NCI-H2171 treated with DMSO at 0.1 percent for 48 hours (cell line): Measurements from ENCODE around the gene KNSTRN.

Experiments used
- DNase-seq: peaks from one replicate; lab custom pipeline; 2025; lab: John Stamatoyannopoulos, UW

The KNSTRN gene, protein sequence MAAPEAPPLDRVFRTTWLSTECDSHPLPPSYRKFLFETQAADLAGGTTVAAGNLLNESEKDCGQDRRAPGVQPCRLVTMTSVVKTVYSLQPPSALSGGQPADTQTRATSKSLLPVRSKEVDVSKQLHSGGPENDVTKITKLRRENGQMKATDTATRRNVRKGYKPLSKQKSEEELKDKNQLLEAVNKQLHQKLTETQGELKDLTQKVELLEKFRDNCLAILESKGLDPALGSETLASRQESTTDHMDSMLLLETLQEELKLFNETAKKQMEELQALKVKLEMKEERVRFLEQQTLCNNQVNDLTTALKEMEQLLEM

DNA sequence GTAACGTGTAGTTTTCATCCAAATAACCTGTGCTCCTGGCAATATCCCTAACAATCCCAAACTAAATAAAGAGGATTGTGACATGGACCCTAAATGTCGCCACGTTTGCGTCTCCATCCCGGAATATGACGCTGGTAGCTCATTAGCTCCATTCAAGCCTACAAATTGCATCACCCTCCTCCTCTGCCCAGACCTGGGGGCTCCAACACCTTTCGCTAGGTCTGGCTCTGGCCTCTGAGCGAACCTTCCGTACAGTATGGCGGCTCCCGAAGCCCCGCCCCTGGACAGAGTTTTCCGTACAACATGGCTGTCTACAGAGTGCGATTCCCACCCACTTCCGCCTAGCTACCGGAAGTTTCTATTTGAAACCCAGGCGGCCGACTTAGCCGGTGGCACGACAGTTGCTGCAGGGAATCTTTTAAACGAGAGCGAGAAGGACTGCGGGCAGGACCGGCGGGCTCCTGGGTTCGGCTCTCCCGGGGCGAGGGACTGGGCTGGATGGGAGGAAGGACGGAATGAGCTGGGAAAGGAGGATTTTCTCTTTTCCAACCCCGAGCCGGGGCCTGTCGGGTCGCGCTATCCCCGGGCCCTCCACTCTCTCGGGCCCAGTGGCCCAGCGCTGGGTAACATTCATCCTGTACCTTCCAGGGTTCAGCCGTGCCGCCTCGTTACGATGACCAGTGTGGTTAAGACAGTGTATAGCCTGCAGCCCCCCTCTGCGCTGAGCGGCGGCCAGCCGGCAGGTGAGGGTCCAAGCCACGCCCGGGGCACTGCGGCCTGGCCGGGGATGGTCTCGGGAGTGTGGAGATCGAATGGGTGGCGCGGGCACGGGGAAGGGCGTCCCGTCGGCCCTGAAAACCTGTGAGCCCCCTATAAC is at the start of gene KNSTRN:
Gene KNSTRN, plus strand, starts transcription at position 142 of the 877 bp plus-strand sequence. Its CDS starts 115 bp downstream, at position 257.
- peak; percentile 95 for DNase-seq

DNA sequence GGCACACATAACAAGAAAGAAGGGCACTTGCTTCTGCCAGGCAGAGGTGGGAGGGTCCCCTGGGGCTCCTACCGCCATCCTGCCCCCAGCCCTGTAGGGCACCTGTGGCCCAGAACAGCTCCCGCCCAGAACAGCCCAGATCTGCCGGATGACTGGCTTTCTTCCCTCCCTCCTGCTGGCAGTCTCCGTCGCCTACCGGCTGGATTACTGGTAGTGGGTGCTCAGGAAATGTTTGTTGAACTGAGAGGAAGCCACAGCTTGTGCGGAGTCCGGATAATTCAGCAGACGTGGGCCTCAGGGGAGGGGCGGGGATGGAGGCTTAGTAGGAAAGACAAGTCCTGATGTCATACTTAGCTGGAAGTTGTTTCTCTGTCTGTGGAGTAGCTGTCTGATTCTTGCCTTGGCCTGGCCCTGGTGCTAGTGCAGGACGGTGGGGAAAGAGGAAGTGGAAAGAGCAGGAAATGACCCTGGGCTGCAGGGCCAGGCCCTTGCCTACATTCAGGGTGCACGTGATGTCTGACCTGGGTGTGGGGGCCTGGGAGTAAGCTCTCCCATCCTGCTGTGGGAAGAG is 48.5 kb upstream of the KNSTRN start:
- DNase-seq = peak; percentile 92

DNA sequence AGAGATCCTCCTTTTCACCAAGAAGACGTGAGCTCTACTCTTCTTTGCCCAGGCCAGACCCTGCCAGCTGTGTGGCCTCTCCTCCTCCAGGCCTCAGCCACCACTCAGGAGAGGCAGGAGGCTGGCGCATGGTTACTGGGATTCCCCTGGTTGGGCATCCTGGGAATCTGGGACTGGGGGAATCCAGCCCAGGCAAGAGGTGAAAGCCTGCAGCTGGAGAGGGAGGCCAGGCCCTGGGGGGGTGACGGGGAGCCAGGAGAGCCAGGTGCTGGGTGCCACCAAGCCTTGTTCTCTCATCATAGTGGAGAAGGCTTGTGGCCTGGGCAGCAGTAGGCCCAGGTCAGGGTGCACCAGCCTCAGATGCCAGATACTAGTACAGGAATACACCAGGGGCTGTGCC is 48.0 kb upstream of the KNSTRN start:
- no peak for DNase-seq

DNA sequence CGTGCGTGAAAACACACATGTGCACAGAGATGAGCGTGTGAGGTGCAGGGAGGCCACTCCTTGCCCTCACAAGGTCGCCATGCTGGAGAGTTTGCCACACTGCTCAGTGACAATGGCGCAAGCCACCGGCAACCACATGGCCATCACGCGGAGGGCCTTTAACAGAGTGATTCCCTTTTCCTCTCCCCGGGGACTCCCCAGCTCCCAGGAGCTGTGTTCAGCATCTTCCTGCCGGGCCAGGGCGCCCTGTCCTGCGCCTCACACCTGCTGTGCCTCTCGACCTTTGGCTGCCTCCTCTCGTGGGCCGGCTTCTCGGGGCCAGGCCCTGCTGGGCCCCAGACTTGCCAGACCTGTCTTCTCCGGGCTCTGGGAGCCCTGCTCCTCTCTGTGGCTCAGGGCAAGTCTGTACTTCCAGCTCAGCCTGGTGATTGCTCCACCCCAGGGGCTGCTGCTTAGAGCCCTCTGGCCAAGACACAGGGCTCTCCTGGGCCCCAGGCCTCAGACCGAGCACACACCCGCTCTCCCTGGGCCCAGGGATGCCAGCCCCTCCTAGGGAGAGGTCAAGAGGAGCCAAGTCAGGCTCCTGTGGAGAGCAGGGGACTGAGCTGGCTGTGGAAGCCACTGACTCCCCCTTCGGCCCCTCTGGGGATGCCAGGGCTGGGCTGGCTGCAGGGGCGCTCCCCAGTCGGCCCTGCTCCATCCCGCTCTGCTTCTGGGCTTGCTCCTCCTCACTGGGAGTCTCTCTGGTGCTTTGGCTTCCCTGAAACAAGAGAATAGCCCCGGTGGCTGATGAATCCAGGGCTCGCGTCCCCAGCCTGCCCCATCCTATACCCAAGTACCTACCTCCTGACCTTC is 47.4 kb upstream of the KNSTRN start:
- DNase-seq = no peak

DNA sequence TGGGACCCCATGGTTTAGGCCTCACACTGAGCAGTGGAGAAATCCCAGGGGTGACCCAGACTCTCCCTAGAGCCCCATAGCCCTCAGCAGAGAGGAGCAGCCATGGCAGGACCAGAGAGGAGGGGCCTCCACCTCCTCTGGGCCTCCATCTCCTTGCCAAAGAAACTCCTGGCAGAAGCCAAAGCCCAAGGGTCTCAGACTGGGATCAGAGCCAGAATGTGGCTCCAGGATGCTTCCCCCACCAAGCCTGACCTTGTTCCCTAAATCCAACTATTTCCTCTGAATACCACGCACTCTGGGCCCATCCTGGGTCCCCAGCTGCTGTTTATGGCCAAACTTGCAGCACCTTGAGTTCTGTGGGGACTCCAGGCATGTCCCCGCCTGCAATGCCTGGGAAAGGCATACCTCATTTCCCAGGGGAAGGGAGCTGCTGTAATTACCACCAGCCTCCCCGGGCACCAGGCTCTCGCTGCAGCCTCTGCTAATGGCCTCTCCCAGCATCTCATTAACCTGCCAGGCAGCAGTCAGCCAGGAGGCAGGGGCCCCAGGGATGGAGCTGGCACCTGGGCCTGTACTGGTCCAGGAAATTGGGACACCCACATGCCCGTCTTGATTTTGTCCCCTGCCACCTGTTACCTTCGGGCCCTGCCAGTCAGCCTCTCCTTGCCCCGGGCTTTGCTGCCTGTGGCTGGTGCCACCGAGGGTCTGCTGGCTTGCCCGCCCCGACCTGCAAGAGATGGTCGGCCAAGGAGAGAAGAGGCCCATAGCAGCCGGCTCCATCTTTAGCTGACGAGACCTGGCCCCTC is 46.4 kb upstream of the KNSTRN start:
- DNase-seq = peak; percentile 97

DNA sequence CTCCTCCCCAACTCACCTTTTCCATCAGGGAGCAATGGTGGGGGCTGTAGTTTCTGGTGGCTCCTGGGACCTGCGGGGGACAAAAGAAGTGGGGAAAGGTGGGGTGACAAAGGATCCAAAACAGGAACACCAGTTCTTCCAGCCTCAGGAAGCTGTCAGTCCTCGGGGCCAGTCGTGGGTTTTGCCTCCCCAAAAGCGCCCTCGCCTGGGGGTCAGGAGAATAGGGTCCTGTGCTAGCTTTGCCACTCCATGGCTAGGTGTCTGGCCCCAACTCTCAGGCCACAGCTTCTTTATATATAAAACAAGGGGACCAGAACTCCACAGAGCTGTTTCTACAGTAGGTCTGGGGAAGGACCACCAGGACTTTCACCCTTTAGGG is 45.8 kb upstream of the KNSTRN start:
- no peak for DNase-seq

DNA sequence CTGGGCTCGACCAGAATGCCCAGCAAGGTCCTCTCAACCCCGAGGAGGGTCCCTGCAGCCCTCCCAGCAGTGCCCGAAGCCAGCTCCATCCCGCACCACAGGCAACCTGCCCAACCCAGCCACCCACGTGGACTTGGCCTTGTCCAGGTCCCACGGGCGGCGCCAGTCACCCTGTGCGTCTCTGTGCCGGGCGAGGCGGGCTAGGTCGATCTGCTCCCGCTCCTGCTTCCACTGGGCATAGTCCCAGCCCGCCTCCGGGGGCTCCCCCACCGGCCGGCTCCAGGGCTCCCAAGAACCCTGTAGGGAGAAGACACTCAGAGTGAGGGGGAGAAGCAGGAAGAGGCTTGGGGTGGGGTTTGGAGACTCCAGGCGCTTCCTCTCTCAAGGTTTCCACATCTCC is 44.9 kb upstream of the KNSTRN start:
- DNase-seq = no peak

DNA sequence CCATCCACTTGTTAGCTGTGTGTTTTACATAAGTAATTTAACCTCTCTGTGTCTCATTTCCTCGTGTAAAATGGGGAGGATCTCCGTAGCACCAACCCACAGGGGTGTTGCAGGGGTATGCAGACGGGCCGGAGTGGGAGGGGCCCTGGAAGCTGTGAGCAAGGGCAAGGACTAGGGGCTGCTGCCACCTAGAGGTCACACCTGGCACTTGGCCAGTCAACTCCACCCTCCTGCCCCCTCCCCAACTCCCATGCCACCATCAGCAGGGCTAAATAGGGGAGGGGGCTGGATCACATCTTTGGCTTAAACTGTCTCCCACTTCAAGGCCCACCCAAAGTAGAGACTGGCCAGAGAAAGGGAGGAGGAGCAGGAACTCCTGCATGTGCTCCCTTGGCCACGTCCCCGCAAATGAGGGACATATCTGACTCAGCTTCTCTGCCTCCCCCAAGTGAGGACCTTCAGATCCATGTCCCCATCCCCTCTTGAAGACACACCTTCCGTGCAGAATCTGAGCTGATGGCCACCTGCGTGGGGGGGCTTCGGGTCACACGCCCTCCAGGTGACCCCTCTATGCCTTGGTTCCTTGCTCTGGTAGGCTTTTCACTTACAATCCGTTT is 44.4 kb upstream of the KNSTRN start:
- DNase-seq = peak; percentile 68

DNA sequence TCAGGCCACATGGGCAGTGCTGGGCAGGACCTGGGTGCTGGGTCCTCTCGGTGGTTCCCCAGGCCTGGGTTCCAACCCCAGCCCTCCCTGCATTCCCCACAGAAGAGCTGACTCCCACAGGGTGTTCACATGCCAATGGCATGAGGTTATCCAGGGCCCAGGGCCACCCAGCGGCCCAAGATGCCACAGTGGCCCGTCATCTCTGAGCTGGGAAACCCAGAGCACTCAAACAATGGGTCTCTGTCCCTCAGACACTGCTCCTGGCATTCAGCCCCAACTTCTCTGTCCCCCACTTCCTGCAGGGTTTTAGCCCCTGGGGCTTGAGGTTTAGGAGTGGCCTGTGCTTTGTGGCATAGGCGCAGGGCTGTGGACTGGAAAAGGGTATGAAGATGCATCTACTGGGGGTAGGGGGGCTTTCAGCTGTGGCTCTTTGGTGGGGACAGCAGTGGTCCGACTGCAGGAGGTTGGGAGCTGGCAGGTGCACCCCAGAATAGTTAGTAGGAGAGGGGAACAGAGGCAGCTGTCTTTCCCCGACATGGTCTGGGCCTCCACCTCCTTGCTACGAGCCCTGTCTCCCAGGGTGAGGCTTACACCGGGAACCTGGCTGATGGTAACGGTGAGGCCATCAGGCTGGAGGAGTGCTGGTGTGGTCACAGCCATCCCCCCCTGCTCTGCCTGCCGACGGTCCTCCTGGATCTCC is 43.5 kb upstream of the KNSTRN start:
- DNase-seq = no peak

DNA sequence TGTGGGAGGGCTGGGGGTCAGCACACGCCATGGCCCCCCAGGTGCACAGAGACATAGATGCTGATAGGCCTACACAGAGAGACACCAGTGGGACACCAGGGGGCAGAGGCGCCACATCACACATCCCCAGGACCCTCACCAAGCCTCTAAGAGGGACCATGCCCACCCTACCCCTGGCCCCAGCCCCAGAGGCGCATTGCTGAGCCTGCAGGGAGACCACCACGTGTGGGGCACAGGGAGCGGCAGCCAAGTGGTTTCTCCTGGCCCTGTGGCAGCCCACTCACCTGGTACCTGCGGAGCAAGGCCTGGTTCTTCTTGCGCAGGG is 42.9 kb upstream of the KNSTRN start:
- no peak for DNase-seq

DNA sequence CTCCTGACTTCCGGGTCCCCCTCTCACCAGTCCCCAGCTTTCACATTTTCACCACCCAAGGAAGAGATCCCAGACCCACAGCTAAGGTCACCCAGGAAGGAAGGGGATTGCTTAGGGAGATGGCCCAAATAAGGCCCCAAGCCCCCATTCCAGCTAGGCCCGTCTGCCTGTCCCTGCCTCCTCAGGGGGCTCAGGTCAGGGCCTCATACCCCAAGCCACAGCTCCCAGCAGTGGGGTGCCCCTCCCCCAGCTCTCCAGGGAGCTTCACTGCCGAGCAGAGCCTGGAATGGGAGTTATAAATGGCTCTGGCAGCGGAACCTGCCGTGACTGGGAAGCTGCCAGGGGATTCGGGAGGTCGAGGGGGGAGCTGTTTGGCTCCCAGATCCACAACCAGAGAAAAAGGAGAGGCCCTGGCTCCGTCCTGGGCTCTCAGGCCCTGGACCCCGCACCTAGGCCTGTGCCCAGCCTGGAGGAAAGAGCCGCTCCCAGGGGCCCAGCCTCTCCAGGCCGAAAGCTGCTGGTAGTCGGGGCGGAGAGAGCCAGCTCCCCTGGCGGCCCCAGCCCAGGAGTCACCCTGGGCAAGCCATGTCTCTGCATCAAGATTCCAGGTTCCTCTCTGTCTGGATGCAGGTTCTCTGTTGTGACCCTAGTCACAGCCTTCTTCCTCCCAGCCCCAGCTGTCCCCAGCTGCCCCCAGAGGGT is 42.3 kb upstream of the KNSTRN start:
- DNase-seq = peak; percentile 77

DNA sequence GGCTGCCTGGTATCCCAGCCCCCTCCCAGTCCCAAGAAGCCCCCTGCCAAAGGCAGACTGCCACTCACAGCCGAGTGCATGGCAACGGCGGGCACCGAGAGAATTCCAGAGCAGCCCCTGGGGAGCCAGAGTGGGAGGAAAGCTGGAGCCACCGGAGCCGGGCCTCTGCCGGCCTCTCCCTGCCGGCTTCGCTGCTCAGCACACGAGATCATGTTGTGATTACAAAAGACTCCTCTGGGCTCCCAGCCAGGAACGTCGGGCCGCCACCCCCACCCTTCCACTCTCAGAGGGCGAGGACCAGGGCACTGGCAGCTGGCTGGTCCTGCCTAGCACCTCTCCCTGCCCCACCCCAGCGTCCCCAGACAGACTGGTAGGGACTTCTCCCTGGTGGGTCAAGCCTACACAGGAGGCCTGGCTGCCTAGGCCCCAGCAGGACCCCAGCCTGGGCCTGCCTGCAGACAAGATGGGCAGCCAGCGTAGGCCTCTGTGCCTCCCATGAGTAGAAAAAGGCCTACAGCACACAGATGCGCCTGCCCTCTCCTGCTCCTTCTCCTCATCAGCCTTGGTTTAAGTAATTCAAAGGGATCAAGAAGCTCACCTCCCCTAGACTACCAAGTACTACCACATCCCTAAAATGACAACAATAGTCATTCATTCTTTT is 41.7 kb upstream of the KNSTRN start, which contains the start of gene CCDC9B:
Gene CCDC9B, minus strand, starts transcription at position 200 of the 661 bp plus-strand sequence. Its CDS starts 120 bp downstream, at position 80.
- DNase-seq = peak; percentile 93

DNA sequence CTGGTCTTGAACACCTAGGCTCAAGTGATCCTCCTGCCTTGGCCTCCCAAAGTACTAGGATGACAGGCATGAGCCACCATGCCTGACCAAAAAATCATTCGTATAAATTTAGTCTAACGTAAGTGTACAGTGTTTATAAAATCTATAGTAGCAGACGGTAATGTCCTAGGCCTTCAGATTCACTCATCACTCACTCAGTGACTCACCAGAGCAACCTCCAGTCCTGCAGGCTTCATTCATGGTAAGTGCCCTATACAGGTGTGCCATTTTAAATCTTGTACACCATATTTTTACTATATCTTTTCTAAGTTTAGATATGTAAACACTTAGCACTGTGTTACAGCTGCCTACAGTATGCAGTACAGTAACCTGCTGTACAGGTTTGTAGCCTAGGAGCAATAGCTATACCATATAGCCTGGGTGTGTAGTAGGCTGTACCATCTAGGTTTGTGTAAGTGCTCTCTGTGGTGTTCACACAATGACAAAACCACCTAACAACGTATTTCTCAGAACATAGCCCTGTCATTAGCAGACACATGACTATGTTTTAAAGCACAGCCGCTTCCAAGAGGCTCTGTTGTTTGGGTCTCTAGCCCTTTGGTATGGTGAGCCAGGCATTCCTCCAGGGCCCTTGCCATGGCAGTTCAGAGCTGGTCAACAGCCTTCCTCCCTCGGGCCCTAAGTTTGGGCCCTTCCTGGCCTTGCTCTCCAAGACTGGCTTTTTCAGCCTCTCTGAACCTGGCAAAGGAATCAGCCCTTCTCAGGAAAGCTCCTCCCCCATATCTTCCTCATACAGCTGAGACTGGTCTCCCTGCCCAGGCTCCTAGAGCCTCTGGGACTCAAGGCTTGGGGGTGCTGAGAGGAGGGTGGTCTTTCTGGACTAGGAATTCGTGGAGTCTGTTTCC is 39.9 kb upstream of the KNSTRN start:
- DNase-seq = no peak

DNA sequence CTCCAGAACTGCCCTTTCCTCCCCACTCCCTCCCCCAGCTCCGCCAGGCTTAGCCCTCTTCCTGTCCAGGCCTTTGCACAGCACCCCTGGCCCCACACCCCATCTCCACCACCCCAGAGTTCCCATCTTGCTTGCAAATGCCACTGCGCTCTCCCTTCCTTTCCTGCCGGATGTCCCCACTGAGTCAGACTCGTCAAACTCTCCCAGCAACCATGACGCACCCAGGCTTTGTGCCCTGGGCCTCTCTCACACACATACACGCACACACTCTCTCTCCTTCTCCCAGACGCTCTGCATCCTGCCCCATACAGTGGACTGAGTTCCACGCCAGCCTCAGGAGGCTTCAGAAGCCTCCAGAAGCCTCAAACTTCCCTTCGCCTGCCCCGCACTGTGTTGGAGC is 39.0 kb upstream of the KNSTRN start:
- DNase-seq = no peak

DNA sequence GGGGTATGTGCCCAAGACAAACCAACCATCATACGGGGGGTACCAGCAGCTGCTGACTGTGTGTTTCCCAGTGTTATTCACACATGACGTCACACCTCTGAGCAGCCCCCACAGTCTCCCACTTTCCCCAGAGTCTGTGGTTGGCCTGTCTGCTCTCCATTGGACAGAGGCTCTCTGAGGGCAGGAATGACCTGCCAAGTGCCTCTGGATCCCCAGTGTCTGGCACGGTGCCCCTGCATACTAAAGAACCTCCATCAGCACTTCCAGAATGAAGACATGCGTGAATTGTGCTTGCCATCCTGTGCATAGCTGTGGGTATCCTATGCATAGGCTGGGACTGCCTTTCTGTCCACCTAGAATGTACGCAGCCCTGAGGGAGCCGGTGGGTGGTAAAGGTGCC is 38.3 kb upstream of the KNSTRN start:
- DNase-seq = no peak

DNA sequence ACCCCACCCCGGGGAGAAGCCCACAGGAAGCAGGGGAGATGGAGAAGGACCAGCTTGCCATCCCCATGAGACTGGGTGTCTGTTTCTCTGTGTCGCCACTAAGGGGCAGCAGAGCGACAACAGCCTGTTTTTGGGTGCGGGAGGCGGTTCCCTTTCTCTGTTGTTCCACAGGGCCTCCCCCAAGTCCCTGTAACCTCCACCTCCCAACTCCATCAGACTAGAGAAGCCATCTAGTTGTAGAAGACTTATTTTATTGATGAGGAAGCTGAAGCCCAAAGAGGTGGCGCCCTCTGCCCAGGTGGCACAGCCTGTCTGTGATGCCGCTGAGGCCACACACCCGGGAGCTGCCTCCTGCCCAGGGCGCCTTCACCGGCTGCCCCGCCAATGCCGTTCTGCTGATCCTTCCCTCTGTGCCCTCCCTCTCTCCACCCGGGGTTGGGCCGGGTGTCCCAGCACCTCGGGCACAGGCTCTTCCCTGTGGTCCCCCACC is 37.8 kb upstream of the KNSTRN start:
- peak; percentile 69 for DNase-seq

DNA sequence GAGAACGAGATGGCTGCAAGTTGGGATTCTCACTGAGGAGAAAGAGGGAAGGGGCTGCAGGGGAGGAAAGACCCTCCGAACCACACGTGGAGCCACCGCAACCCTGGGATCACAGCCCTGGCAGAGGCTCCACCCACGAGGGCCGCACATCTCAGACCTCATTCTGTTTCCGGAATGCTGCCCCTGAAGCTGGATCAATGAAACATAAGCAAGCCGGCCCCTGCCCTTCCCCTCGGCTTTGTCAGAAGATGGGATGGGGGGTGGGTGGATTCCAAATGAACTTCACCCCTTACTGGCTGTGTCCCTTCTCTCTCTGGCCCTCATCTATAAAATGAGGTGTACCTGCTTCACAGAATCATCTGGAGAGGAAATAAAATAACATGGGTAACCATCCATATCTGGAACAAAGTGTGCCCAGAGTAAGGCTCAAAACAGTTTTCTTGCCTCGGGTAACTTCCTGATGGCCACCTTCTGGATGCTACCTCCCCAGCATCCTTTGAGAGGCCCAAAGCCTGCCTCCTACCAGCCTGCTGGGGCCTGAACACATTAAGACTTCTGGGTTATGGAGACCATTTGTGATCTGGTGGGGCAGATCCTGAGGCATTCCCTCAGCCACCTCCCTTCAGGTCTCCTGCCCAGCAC is 37.2 kb upstream of the KNSTRN start:
- no peak for DNase-seq
